Measurements from ENCODE around the gene DOCK2.
"Not testable (repeated sequence)": the region's sequence is repeated elsewhere in the genome, so short reads cannot be mapped to it uniquely, and the experiment has no call there.

The DOCK2 gene

DNA sequence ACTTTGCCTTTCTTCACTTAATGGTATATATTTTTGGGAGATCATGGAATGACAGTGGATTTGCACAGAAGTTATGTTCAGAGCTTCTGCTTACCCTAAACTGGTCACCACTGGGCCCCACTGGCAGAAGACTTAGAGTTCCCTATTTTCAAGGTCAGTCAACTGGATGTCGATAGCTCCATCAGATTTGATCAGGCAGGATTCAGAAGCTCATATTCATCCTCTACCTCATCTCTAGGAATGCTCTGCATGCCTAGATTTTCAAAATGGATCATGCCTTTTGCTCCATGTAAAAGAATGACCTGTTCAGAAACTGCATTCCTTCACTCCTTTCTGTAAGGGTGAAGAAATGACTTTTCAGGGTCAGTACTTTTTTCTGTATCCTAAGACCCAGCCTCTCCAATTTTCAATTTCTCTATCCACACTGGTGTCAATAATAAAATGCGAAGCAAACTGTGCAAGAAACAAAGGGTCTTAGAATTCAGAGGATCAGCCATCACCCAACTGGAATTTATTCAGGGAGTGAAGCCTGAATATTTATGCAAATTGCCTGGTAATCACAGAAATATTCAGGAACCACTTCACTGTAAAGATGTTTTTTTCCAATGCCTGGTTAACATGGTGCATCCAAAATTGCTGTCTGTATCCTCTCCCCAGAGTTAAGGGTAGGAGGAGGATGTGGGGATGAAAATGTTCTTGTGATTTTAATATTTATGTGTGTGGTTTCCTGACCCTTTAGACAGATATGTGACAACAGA lies 125.4 kb downstream of the DOCK2 start:
- Histone ChIP-seq H3K4me3 (ENCODE audit: low read length in 2 of 2) (no peak overlapping the region), H3K27ac (ENCODE audit: low read depth in 2 of 2, low read length in 2 of 2) (no peak overlapping the region), H3K9me3 (ENCODE audit: control insufficient read depth in 2 of 2, low read length in 2 of 2) (no peaks in the 10 kb centered on the region), H3K36me3 (ENCODE audit: control insufficient read depth in 2 of 2, insufficient read depth in 2 of 2, low read length in 2 of 2) (no peaks in the 10 kb centered on the region), H3K9ac (ENCODE audit: low read depth in 1 of 2, low read length in 2 of 2) (no peak overlapping the region), H3K27me3 (ENCODE audit: control insufficient read depth in 2 of 2, insufficient read depth in 2 of 2, low read length in 2 of 2) (no peaks in the 10 kb centered on the region), H3K4me1 (ENCODE audit: control insufficient read depth in 2 of 2, insufficient read depth in 2 of 2, low read length in 2 of 2) (no peaks in the 10 kb centered on the region)

DNA sequence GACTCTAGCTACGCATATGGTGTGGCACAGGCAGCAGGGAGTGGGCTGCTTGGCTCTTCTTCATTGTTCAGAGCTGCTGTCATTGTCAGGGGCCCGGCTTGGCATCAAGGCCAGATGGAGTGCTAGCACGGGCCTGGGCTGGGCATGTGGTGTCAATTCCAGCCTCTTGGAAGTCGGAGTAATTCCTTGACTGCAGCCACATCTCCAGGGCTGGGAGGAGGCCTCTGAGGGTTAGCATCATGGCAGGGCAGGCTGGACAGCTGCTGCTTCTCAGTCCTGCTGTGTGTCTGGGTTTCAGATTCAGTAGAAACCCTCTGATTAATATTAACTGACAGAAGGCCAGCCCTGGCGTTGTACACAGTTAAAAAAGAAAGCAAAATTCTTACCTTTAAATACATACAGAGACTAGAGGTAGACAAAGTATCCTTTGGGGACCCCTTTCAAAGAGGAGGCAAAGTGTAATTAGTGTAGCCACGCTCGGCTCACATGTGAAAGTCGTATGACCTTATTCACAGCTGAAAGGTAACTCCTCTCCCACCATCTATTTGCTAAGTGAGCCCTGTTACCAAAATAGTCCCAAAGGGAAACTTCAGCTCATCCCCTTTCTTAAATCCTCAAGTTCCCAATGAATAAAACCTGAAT lies 126.4 kb downstream of the DOCK2 start:
- no peak overlapping the region for H3K4me3 ChIP-seq (ENCODE audit: low read length in 2 of 2)
- no peaks in the 10 kb centered on the region for H3K36me3 ChIP-seq (ENCODE audit: control insufficient read depth in 2 of 2, insufficient read depth in 2 of 2, low read length in 2 of 2)
- no peaks in the 10 kb centered on the region for H3K4me1 ChIP-seq (ENCODE audit: control insufficient read depth in 2 of 2, insufficient read depth in 2 of 2, low read length in 2 of 2)
- no peaks in the 10 kb centered on the region for H3K9me3 ChIP-seq (ENCODE audit: control insufficient read depth in 2 of 2, low read length in 2 of 2)
- no peak overlapping the region for H3K27ac ChIP-seq (ENCODE audit: low read depth in 2 of 2, low read length in 2 of 2)
- no peak overlapping the region for H3K9ac ChIP-seq (ENCODE audit: low read depth in 1 of 2, low read length in 2 of 2)
- H3K27me3 ChIP-seq (ENCODE audit: control insufficient read depth in 2 of 2, insufficient read depth in 2 of 2, low read length in 2 of 2): no peaks in the 10 kb centered on the region

- Histone ChIP-seq H3K27me3 (ENCODE audit: control insufficient read depth in 2 of 2, insufficient read depth in 2 of 2, low read length in 2 of 2) (no peaks in the 10 kb centered on the region), H3K9ac (ENCODE audit: low read depth in 1 of 2, low read length in 2 of 2) (no peak overlapping the region), H3K27ac (ENCODE audit: low read depth in 2 of 2, low read length in 2 of 2) (no peak overlapping the region), H3K36me3 (ENCODE audit: control insufficient read depth in 2 of 2, insufficient read depth in 2 of 2, low read length in 2 of 2) (no peaks in the 10 kb centered on the region), H3K4me3 (ENCODE audit: low read length in 2 of 2) (no peak overlapping the region), H3K9me3 (ENCODE audit: control insufficient read depth in 2 of 2, low read length in 2 of 2) (no peaks in the 10 kb centered on the region), H3K4me1 (ENCODE audit: control insufficient read depth in 2 of 2, insufficient read depth in 2 of 2, low read length in 2 of 2) (no peaks in the 10 kb centered on the region)
Observed at GRCh38 chr5:169764018-169764378, 126.9 kb downstream of the DOCK2 start.

- Histone ChIP-seq H3K4me1 (ENCODE audit: control insufficient read depth in 2 of 2, insufficient read depth in 2 of 2, low read length in 2 of 2) (no peaks in the 10 kb centered on the region), H3K9me3 (ENCODE audit: control insufficient read depth in 2 of 2, low read length in 2 of 2) (no peaks in the 10 kb centered on the region), H3K27ac (ENCODE audit: low read depth in 2 of 2, low read length in 2 of 2) (no peak overlapping the region), H3K9ac (ENCODE audit: low read depth in 1 of 2, low read length in 2 of 2) (no peak overlapping the region), H3K4me3 (ENCODE audit: low read length in 2 of 2) (no peak overlapping the region), H3K27me3 (ENCODE audit: control insufficient read depth in 2 of 2, insufficient read depth in 2 of 2, low read length in 2 of 2) (no peaks in the 10 kb centered on the region), H3K36me3 (ENCODE audit: control insufficient read depth in 2 of 2, insufficient read depth in 2 of 2, low read length in 2 of 2) (no peaks in the 10 kb centered on the region)
Observed at GRCh38 chr5:169765176-169765996, 128.3 kb downstream of the DOCK2 start.

DNA sequence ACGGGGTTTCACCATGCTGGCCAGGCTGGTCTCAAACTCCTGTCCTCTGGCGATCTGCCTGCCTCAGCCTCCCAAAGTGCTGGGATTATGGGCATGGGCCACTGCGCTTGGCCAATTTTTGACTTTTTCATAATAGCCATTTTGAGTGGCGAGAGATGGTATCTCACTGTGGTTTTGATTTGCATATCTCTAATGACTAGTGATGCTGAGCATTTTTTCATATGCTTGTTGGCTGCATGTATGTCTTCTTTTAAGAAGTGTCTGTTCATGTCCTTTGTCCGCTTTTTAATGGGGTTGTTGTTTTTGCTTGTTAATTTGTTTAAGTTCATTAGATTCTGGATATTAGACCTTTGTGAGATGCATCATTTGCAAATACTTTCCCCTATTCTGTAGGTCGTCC lies 129.9 kb downstream of the DOCK2 start:
- H3K4me3 ChIP-seq (ENCODE audit: low read length in 2 of 2); H3K9me3 ChIP-seq (ENCODE audit: control insufficient read depth in 2 of 2, low read length in 2 of 2); H3K9ac ChIP-seq (ENCODE audit: low read depth in 1 of 2, low read length in 2 of 2); H3K27me3 ChIP-seq (ENCODE audit: control insufficient read depth in 2 of 2, insufficient read depth in 2 of 2, low read length in 2 of 2); H3K36me3 ChIP-seq (ENCODE audit: control insufficient read depth in 2 of 2, insufficient read depth in 2 of 2, low read length in 2 of 2); H3K27ac ChIP-seq (ENCODE audit: low read depth in 2 of 2, low read length in 2 of 2); H3K4me1 ChIP-seq (ENCODE audit: control insufficient read depth in 2 of 2, insufficient read depth in 2 of 2, low read length in 2 of 2): not testable (repeated sequence)

- no peaks in the 10 kb centered on the region for H3K4me1 ChIP-seq (ENCODE audit: control insufficient read depth in 2 of 2, insufficient read depth in 2 of 2, low read length in 2 of 2)
- no peaks in the 10 kb centered on the region for H3K36me3 ChIP-seq (ENCODE audit: control insufficient read depth in 2 of 2, insufficient read depth in 2 of 2, low read length in 2 of 2)
- no peak overlapping the region for H3K27ac ChIP-seq (ENCODE audit: low read depth in 2 of 2, low read length in 2 of 2)
- H3K9ac ChIP-seq (ENCODE audit: low read depth in 1 of 2, low read length in 2 of 2): no peak overlapping the region
- H3K4me3 ChIP-seq (ENCODE audit: low read length in 2 of 2): no peak overlapping the region
- H3K9me3 ChIP-seq (ENCODE audit: control insufficient read depth in 2 of 2, low read length in 2 of 2): no peaks in the 10 kb centered on the region
- no peaks in the 10 kb centered on the region for H3K27me3 ChIP-seq (ENCODE audit: control insufficient read depth in 2 of 2, insufficient read depth in 2 of 2, low read length in 2 of 2)
Observed at GRCh38 chr5:169767938-169768337, 130.9 kb downstream of the DOCK2 start.

DNA sequence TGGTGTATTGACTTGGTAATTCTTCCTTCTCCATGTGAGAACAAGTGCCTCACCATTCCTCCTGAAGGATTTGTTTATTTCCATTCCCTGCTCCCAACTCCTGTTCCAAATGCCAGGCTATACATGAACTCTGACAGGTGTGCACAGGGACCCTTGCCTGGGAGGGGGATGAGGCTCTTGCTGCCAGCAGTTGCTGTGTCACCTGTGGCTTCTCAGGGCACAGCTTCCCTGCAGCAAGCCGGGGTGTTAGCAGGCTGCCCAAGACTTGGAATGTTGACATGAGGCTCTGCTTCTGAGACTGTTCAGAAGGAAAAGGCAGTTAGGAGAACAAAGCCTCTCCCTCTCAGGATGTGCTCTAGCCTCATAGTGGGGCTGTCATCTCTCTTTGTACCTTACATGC lies 131.3 kb downstream of the DOCK2 start:
- Histone ChIP-seq H3K27me3 (ENCODE audit: control insufficient read depth in 2 of 2, insufficient read depth in 2 of 2, low read length in 2 of 2) (no peaks in the 10 kb centered on the region), H3K9ac (ENCODE audit: low read depth in 1 of 2, low read length in 2 of 2) (no peak overlapping the region), H3K4me3 (ENCODE audit: low read length in 2 of 2) (no peak overlapping the region), H3K36me3 (ENCODE audit: control insufficient read depth in 2 of 2, insufficient read depth in 2 of 2, low read length in 2 of 2) (no peaks in the 10 kb centered on the region), H3K27ac (ENCODE audit: low read depth in 2 of 2, low read length in 2 of 2) (no peak overlapping the region), H3K9me3 (ENCODE audit: control insufficient read depth in 2 of 2, low read length in 2 of 2) (no peaks in the 10 kb centered on the region), H3K4me1 (ENCODE audit: control insufficient read depth in 2 of 2, insufficient read depth in 2 of 2, low read length in 2 of 2) (no peaks in the 10 kb centered on the region)

GRCh38 chr5:169770109-169770508 lies 133.0 kb downstream of the DOCK2 start:
- Histone ChIP-seq H3K27me3 (ENCODE audit: control insufficient read depth in 2 of 2, insufficient read depth in 2 of 2, low read length in 2 of 2) (no peaks in the 10 kb centered on the region), H3K27ac (ENCODE audit: low read depth in 2 of 2, low read length in 2 of 2) (no peak overlapping the region), H3K9me3 (ENCODE audit: control insufficient read depth in 2 of 2, low read length in 2 of 2) (no peaks in the 10 kb centered on the region), H3K4me3 (ENCODE audit: low read length in 2 of 2) (no peak overlapping the region), H3K36me3 (ENCODE audit: control insufficient read depth in 2 of 2, insufficient read depth in 2 of 2, low read length in 2 of 2) (no peaks in the 10 kb centered on the region), H3K4me1 (ENCODE audit: control insufficient read depth in 2 of 2, insufficient read depth in 2 of 2, low read length in 2 of 2) (no peaks in the 10 kb centered on the region), H3K9ac (ENCODE audit: low read depth in 1 of 2, low read length in 2 of 2) (no peak overlapping the region)

DNA sequence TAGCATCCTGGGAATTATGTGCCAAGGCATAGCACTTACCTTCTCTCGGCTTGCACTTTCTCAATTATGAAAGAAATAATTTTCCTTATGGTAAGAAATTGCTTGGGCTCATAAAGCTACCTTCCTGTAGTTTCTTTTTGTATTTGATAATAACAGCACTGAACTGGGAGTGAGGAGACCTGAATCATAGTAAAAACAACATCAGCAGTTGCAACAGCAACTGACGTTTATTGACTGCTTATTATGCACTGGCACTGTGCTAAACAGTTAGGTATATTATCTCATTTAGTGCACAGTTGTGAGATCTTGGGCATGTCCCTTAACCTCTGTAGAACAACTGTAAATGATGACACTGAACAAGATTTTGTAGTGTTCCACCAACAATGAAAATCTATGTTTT lies 135.2 kb downstream of the DOCK2 start:
- Histone ChIP-seq H3K4me1 (ENCODE audit: control insufficient read depth in 2 of 2, insufficient read depth in 2 of 2, low read length in 2 of 2) (no peaks in the 10 kb centered on the region), H3K9ac (ENCODE audit: low read depth in 1 of 2, low read length in 2 of 2) (no peak overlapping the region), H3K4me3 (ENCODE audit: low read length in 2 of 2) (no peak overlapping the region), H3K9me3 (ENCODE audit: control insufficient read depth in 2 of 2, low read length in 2 of 2) (no peaks in the 10 kb centered on the region), H3K27ac (ENCODE audit: low read depth in 2 of 2, low read length in 2 of 2) (no peak overlapping the region), H3K27me3 (ENCODE audit: control insufficient read depth in 2 of 2, insufficient read depth in 2 of 2, low read length in 2 of 2) (no peaks in the 10 kb centered on the region), H3K36me3 (ENCODE audit: control insufficient read depth in 2 of 2, insufficient read depth in 2 of 2, low read length in 2 of 2) (no peaks in the 10 kb centered on the region)

DNA sequence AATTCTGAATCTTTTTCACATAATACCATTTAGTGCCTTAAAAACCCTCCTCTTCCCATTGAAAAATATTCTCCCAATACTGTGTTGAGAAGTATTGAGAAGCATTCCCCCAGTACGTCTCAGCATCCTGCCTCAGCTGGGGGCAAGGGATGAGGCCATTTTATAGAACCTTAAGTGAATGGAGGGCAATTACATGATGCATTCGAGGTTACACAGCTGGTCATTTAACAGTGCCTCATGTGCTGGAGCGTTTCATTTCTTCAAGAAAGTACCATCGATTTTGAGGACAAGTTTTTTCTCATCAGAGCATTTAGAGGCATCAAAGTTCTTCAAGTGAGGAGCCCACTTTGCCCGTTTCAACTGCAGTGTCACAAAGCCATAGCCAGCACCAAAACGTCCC lies 135.6 kb downstream of the DOCK2 start:
- H3K9me3 ChIP-seq (ENCODE audit: control insufficient read depth in 2 of 2, low read length in 2 of 2): no peaks in the 10 kb centered on the region
- H3K27ac ChIP-seq (ENCODE audit: low read depth in 2 of 2, low read length in 2 of 2): no peak overlapping the region
- H3K27me3 ChIP-seq (ENCODE audit: control insufficient read depth in 2 of 2, insufficient read depth in 2 of 2, low read length in 2 of 2): no peaks in the 10 kb centered on the region
- H3K4me1 ChIP-seq (ENCODE audit: control insufficient read depth in 2 of 2, insufficient read depth in 2 of 2, low read length in 2 of 2): no peaks in the 10 kb centered on the region
- H3K36me3 ChIP-seq (ENCODE audit: control insufficient read depth in 2 of 2, insufficient read depth in 2 of 2, low read length in 2 of 2): no peaks in the 10 kb centered on the region
- no peak overlapping the region for H3K9ac ChIP-seq (ENCODE audit: low read depth in 1 of 2, low read length in 2 of 2)
- H3K4me3 ChIP-seq (ENCODE audit: low read length in 2 of 2): no peak overlapping the region
